ACC112 (cell line): Measurements from ENCODE around the gene CDCA8.
A peak's percentile ranks its signal among the peaks of the same experiment; 100 is the strongest.

Experiments
- H2AFZ ChIP-seq: fragments of 200-600 bp; sonication (generic); one replicate; pipeline ENCODE4 v1.6.0; 2017; ENCODE audit warnings: antibody characterized with exemption, low read length; ENCODE audit not compliant: unreplicated experiment
- H3K27ac ChIP-seq: fragments of 200-600 bp; sonication (generic); 2 replicates; pipeline ENCODE4 v1.5.1; 2014; ENCODE audit warnings: low read depth, mild to moderate bottlenecking, antibody characterized with exemption, low read length, moderate library complexity
- H3K27me3 ChIP-seq: fragments of 200-600 bp; sonication (generic); 2 replicates; pipeline ENCODE4 v1.6.1; 2014; ENCODE audit warnings: mild to moderate bottlenecking, antibody characterized with exemption, low read length, moderate library complexity, mixed read lengths; ENCODE audit not compliant: insufficient read depth
- H3K36me3 ChIP-seq: fragments of 200-600 bp; sonication (generic); 2 replicates; pipeline ENCODE4 v1.6.1; 2016; ENCODE audit warnings: mild to moderate bottlenecking, antibody characterized with exemption, low read length, moderate library complexity, mixed read lengths; ENCODE audit not compliant: insufficient read depth
- H3K4me1 ChIP-seq: fragments of 200-600 bp; sonication (generic); one replicate; pipeline ENCODE4 v1.6.1; 2016; ENCODE audit warnings: low read length, mixed read lengths; ENCODE audit not compliant: insufficient read depth, unreplicated experiment, control insufficient read depth
- H3K4me3 ChIP-seq: fragments of 200-600 bp; sonication (generic); 2 replicates; pipeline ENCODE4 v1.5.1; 2014; ENCODE audit warnings: mild to moderate bottlenecking, low read depth, low read length
- H3K79me2 ChIP-seq: fragments of 200-600 bp; sonication (generic); one replicate; pipeline ENCODE4 v1.6.0; 2016; ENCODE audit warnings: low read length; ENCODE audit not compliant: control insufficient read depth, unreplicated experiment, insufficient read depth

CDCA8 gene

GRCh38 chr1:37692078-37692833 lies at the start of gene CDCA8:
TSS of gene CDCA8 (plus strand) at chr1:37692516. CDS start at chr1:37692691, 175 bp downstream.
- Histone ChIP-seq H2AFZ (peak within 1 kb of the TSS; percentile 95), H3K36me3 (peaks cover 22% of the 10 kb centered on the region; the same call in 1 of the 2 replicates), H3K4me3 (peak within 1 kb of the TSS; percentile 83), H3K27ac (peak within 1 kb of the TSS; percentile 28; the same call in 1 of the 2 replicates), H3K79me2 (peaks cover 70% of the 10 kb centered on the region), H3K4me1 (peaks cover 14% of the 10 kb centered on the region), H3K27me3 (no peaks in the 10 kb centered on the region)

GRCh38 chr1:37647281-37647680 lies 45.0 kb upstream of the CDCA8 start:
- H3K36me3 ChIP-seq = no peaks in the 10 kb centered on the region

GRCh38 chr1:37650173-37650572 lies 42.1 kb upstream of the CDCA8 start:
- H3K79me2 ChIP-seq = no peaks in the 10 kb centered on the region
- H3K27me3 ChIP-seq = peaks cover 6% of the 10 kb centered on the region
- H2AFZ ChIP-seq = no peak overlapping the region
- no peak overlapping the region for H3K4me3 ChIP-seq
- H3K27ac ChIP-seq = no peak overlapping the region
- no peaks in the 10 kb centered on the region for H3K4me1 ChIP-seq
- H3K36me3 ChIP-seq = no peaks in the 10 kb centered on the region

More at GRCh38 chr1:37647281-37647680, 45.0 kb upstream of the CDCA8 start:
- no peak overlapping the region for H2AFZ ChIP-seq
- peaks cover 32% of the 10 kb centered on the region for H3K27me3 ChIP-seq
- no peaks in the 10 kb centered on the region for H3K4me1 ChIP-seq
- H3K27ac ChIP-seq = no peak overlapping the region
- H3K4me3 ChIP-seq = no peak overlapping the region
- H3K79me2 ChIP-seq = no peaks in the 10 kb centered on the region

- Histone ChIP-seq H3K27ac (no peak overlapping the region), H3K27me3 (peaks cover 6% of the 10 kb centered on the region), H3K4me3 (no peak overlapping the region)
Measured at GRCh38 chr1:37650721-37651120, 41.6 kb upstream of the CDCA8 start.

GRCh38 chr1:37651803-37652202 lies 40.5 kb upstream of the CDCA8 start:
- Histone ChIP-seq H3K79me2 (no peaks in the 10 kb centered on the region), H3K36me3 (no peaks in the 10 kb centered on the region), H3K27me3 (peaks cover 6% of the 10 kb centered on the region), H3K4me1 (no peaks in the 10 kb centered on the region), H3K27ac (no peak overlapping the region), H2AFZ (no peak overlapping the region), H3K4me3 (no peak overlapping the region)

More at GRCh38 chr1:37650721-37651120, 41.6 kb upstream of the CDCA8 start:
- no peaks in the 10 kb centered on the region for H3K79me2 ChIP-seq
- H2AFZ ChIP-seq = no peak overlapping the region
- no peaks in the 10 kb centered on the region for H3K4me1 ChIP-seq
- H3K36me3 ChIP-seq = no peaks in the 10 kb centered on the region

GRCh38 chr1:37652976-37653375 lies 39.3 kb upstream of the CDCA8 start:
- no peaks in the 10 kb centered on the region for H3K79me2 ChIP-seq

GRCh38 chr1:37653906-37654305 lies 38.4 kb upstream of the CDCA8 start:
- peaks cover 13% of the 10 kb centered on the region; the same call in 1 of the 2 replicates for H3K27me3 ChIP-seq
- H3K4me3 ChIP-seq = no peak overlapping the region
- no peak overlapping the region for H3K27ac ChIP-seq
- H3K36me3 ChIP-seq = no peaks in the 10 kb centered on the region
- H3K79me2 ChIP-seq = no peaks in the 10 kb centered on the region
- no peak overlapping the region for H2AFZ ChIP-seq
- H3K4me1 ChIP-seq = no peaks in the 10 kb centered on the region

More at GRCh38 chr1:37652976-37653375, 39.3 kb upstream of the CDCA8 start:
- Histone ChIP-seq H2AFZ (no peak overlapping the region), H3K27ac (no peak overlapping the region), H3K36me3 (no peaks in the 10 kb centered on the region), H3K4me3 (no peak overlapping the region), H3K4me1 (no peaks in the 10 kb centered on the region), H3K27me3 (peaks cover 7% of the 10 kb centered on the region; the same call in 1 of the 2 replicates)

- peaks cover 16% of the 10 kb centered on the region; the same call in 1 of the 2 replicates for H3K27me3 ChIP-seq
- no peaks in the 10 kb centered on the region for H3K4me1 ChIP-seq
- H3K27ac ChIP-seq = no peak overlapping the region
- no peaks in the 10 kb centered on the region for H3K36me3 ChIP-seq
- no peak overlapping the region for H2AFZ ChIP-seq
- H3K79me2 ChIP-seq = no peaks in the 10 kb centered on the region
- H3K4me3 ChIP-seq = no peak overlapping the region
Measured at GRCh38 chr1:37655274-37655673, 37.0 kb upstream of the CDCA8 start.

- H3K79me2 ChIP-seq = no peaks in the 10 kb centered on the region
- no peak overlapping the region for H3K4me3 ChIP-seq
- H3K27ac ChIP-seq = no peak overlapping the region
- H3K36me3 ChIP-seq = no peaks in the 10 kb centered on the region
- peaks cover 20% of the 10 kb centered on the region; the same call in 1 of the 2 replicates for H3K27me3 ChIP-seq
- H3K4me1 ChIP-seq = no peaks in the 10 kb centered on the region
- no peak overlapping the region for H2AFZ ChIP-seq
Measured at GRCh38 chr1:37656026-37656425, 36.3 kb upstream of the CDCA8 start.

GRCh38 chr1:37656881-37657280 lies 35.4 kb upstream of the CDCA8 start:
- Histone ChIP-seq H3K79me2 (no peaks in the 10 kb centered on the region), H3K27me3 (peaks cover 20% of the 10 kb centered on the region; the same call in 1 of the 2 replicates), H3K36me3 (no peaks in the 10 kb centered on the region), H3K4me1 (no peaks in the 10 kb centered on the region), H3K4me3 (no peak overlapping the region), H3K27ac (no peak overlapping the region), H2AFZ (no peak overlapping the region)
